AG08395 (cell line): ENCODE measurements around the gene SCGB3A2.

Experiments used
- DNase-seq: peaks from one replicate; pipeline ENCODE4 v3.0.0; 2012; ENCODE audit warnings: mixed read lengths, low spot score

The SCGB3A2 gene

GRCh38 chr5:147904110-147904509, 25.6 kb downstream of the SCGB3A2 start:
- no peak for DNase-seq

- DNase-seq, result no peak
Observed at GRCh38 chr5:147906326-147907095, 28.0 kb downstream of the SCGB3A2 start, which contains the start of gene C5orf46. C5orf46 (minus strand) TSS chr5:147906538; CDS start chr5:147906501, 37 bp downstream.

- DNase-seq, result no peak
Observed at GRCh38 chr5:147911427-147911826, 32.9 kb downstream of the SCGB3A2 start.

GRCh38 chr5:147912011-147912410, 33.5 kb downstream of the SCGB3A2 start:
- DNase-seq, result no peak

GRCh38 chr5:147913786-147914185, 35.3 kb downstream of the SCGB3A2 start:
- DNase-seq, result no peak

GRCh38 chr5:147918101-147918685, 39.7 kb downstream of the SCGB3A2 start:
- DNase-seq, result no peak

GRCh38 chr5:147918899-147919298, 40.4 kb downstream of the SCGB3A2 start:
- DNase-seq, result no peak

- no peak for DNase-seq
Observed at GRCh38 chr5:147920420-147921030, 42.0 kb downstream of the SCGB3A2 start.

GRCh38 chr5:147921136-147921535, 42.6 kb downstream of the SCGB3A2 start:
- DNase-seq, result no peak

GRCh38 chr5:147925020-147925419, 46.5 kb downstream of the SCGB3A2 start:
- DNase-seq, result no peak

GRCh38 chr5:147927901-147928300, 49.4 kb downstream of the SCGB3A2 start:
- DNase-seq, result no peak

GRCh38 chr5:147930769-147931168, 52.3 kb downstream of the SCGB3A2 start:
- no peak for DNase-seq
